ENCODE measurements around the gene TRIM63.

The TRIM63 gene

DNA sequence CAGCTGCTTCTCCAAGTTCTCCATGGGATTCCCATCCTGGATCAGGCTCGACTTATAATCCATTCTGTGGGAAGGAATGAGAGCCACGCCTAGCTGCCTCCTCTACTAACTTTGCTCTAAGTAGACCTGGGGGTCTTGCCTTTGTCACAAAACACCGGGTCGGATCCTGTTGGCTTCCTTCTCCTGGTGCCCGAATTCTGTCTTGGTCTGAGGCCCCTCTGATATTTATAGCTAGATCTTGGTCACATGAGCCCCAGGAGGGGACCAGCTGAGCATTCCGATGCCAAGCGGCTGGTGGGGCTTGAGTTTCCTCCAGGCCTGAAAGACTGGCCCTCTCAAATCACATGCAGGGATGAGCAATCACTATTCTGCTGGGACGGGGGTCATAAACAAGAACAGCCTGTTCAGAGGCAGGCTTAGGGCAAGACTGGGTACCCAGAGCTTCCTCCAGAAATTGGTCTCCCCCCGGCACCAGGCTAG is at the start of gene TRIM63:
TRIM63 (minus strand) TSS at position 199 of the 480 bp plus-strand sequence; CDS start at position 63, 136 bp downstream.
- TF ChIP-seq, protein P1, sequence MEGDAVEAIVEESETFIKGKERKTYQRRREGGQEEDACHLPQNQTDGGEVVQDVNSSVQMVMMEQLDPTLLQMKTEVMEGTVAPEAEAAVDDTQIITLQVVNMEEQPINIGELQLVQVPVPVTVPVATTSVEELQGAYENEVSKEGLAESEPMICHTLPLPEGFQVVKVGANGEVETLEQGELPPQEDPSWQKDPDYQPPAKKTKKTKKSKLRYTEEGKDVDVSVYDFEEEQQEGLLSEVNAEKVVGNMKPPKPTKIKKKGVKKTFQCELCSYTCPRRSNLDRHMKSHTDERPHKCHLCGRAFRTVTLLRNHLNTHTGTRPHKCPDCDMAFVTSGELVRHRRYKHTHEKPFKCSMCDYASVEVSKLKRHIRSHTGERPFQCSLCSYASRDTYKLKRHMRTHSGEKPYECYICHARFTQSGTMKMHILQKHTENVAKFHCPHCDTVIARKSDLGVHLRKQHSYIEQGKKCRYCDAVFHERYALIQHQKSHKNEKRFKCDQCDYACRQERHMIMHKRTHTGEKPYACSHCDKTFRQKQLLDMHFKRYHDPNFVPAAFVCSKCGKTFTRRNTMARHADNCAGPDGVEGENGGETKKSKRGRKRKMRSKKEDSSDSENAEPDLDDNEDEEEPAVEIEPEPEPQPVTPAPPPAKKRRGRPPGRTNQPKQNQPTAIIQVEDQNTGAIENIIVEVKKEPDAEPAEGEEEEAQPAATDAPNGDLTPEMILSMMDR (IDR thresholded peaks at IDR 0.05; ENCODE audit: control extremely low read depth, extremely low read depth, low read depth, missing control alignments), result no peak
- ChIA-PET CTCF (interaction anchor here (0.7 to 1.2 kb wide), 4 partner anchors 9 to 350 kb away, joined by 3 read pairs; no protein-coding TSS in a partner anchor), POLR2A (interaction anchor here (1.4 kb wide), 1 partner anchor 13 kb away, joined by 3 read pairs; no protein-coding TSS in a partner anchor)
- DNase-seq (ENCODE audit: extremely low spot score), result no peak

DNA sequence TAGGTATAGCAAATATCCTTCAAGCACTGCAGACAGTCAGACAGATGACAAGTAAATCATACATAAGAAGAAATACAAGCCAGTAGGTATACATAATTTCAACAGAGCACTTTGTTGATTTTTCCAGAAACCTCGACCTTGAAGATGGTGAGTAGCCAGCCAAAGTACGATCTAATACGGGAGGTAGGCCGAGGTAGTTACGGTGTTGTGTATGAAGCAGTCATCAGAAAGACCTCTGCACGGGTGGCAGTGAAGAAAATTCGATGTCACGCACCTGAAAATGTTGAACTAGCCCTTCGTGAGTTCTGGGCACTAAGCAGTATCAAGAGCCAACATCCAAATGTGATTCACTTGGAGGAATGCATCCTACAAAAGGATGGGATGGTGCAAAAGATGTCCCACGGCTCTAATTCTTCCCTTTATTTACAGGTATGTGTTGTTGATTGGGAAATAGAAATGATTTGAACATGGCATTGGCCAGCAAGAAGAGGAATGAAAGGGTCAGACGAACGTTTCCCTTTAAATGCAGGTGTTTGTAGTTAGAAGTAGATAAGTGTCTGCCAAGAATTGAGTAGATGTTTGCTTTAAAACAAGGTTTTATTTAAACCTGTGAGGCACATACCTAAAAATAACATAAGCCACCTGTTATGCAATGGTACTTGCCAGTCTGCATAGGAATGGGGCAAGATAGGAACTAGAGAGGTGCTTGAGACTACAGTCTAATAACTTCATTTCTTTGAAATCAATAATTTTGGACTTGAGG is 46.9 kb upstream of the TRIM63 start:
- POLR2A ChIA-PET, result no interaction called here
- CTCF ChIA-PET, result interaction anchor here (1.0 to 10.3 kb wide), 5 partner anchors 12 to 201 kb away, joined by 3 to 115 read pairs (median 12); partner anchors contain the start of gene CEP85
- DNase-seq (ENCODE audit: extremely low spot score), result no peak
- TF ChIP-seq, protein P1 (IDR thresholded peaks at IDR 0.05; ENCODE audit: control extremely low read depth, extremely low read depth, low read depth, missing control alignments), result no peak

DNA sequence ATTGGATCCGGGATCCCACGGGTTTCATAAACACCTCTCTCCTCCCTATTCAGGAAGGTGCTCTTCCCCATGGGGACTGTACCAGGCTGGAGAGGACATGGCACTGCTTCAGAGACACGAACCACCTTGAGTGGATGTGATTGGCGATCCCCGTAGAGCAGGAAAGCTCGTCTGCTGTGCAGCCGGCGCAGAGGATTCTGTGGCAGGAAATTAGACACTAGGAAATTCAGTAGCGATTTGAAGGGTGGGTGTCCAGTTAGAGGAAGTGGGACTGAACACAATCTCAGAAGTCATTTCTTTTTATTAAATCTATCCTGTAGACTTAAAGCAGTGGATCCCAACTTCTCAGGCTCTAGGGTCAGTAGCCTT is 45.0 kb upstream of the TRIM63 start:
- CTCF ChIA-PET, result interaction anchor here (1.5 to 10.3 kb wide), 6 partner anchors 11 to 122 kb away, joined by 4 to 115 read pairs (median 11); partner anchors contain the start of genes C1orf232, CEP85 and ZNF593
- TF ChIP-seq, protein P1 (IDR thresholded peaks at IDR 0.05; ENCODE audit: control extremely low read depth, extremely low read depth, low read depth, missing control alignments), result no peak
- peak; percentile 34 for DNase-seq (ENCODE audit: extremely low spot score)
- POLR2A ChIA-PET, result no interaction called here

DNA sequence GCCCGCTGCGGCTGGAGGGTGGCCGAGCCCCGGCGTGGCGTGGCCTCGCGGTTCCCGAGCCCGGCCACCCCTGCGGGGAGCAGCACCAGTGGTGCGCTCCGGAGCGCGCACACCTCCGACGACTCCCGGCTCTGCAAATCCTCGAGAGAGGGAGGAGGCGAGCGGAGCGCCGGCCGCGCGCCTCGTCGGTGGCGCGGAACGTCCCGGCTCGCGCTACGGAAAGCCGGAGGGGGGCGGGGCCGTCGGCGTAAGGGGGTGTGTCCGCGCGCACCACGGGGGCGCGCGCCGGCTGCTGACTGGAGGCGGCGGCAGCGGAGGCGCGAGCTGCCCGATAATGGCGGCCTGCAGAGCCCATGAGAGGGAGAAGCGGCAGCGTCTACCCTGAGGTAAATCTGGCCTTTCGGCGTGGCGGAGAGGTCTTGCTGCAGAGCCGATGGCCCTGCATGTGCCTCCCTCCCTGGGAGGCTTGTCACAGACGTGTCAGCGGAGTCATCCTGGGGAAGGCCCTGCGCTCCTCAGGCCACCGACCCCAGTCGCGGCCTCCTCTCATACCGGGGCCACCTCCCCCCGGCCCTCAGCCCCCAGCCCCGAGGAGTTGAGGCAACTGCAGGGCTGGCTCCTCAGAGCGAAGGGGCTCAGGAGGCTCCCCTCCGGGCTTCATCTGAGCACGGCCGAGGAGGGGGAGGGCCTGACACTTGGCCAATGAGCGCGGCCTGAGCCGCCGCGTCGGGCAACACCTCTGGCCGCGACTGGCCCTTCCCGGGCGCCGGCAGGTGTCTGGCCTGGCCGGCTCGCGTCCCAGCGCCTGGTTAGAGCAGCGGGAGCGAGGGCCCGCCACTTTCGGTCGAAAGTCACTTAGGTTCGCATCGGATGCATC is 44.3 kb upstream of the TRIM63 start, which contains the start of gene PDIK1L:
PDIK1L (plus strand) TSS at position 295 of the 877 bp plus-strand sequence. CDS start 2,485 bp downstream, outside the sequence.
- POLR2A ChIA-PET, result interaction anchor here (0.8 kb wide), 1 partner anchor 8 kb away, joined by 3 read pairs; no protein-coding TSS in a partner anchor
- TF ChIP-seq, protein P1 (IDR thresholded peaks at IDR 0.05; ENCODE audit: control extremely low read depth, extremely low read depth, low read depth, missing control alignments), result no peak
- CTCF ChIA-PET, result interaction anchor here (1.2 to 10.3 kb wide), 7 partner anchors 11 to 123 kb away, joined by 4 to 115 read pairs (median 10); partner anchors contain the start of genes C1orf232, CEP85 and ZNF593
- DNase-seq (ENCODE audit: extremely low spot score), result peak; percentile 92

DNA sequence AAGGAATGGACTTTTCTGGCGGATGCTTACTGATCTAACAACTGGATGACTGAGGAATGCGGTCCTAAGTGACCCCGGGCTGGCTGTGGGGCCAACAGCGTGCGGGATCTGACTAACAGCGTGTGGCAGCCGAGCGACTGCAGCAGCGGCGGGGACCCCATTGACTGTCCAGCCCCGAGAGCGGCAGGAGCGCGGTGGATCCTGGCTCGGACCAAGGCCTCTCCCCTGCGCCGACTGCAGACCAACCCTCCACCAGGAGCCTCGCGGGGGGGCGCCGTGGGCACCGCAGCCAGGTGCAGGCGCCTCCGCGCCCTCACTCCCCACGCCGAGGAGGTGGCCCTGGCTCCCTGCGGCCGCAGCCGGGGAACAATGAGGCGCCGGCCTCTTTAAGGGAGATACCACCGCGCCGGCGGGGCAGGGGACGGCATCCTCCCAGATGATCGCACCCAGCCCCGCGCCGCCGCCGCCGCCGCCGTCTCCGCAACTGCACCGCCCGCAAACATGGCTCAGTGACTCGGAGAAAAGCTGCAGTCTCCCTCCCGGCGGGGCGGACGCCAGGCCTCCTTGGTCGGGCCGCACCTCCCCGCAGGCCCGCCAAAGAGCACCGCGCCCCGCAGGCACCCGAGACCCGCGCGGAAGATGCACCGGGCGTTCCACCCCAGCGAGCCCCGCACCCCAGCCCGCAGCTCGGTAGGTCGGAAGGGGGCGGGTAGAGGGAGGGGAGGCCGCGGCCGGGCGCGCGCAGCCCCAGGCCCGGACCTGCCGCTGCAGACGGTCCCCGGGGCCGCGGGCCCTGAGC is 43.5 kb upstream of the TRIM63 start:
- CTCF ChIA-PET, result interaction anchor here (1.2 to 10.3 kb wide), 3 partner anchors 16 to 45 kb away, joined by 4 to 115 read pairs (median 12); no protein-coding TSS in a partner anchor

More for the DNA sequence above, 43.5 kb upstream of the TRIM63 start:
- TF ChIP-seq, protein P1 (IDR thresholded peaks at IDR 0.05; ENCODE audit: control extremely low read depth, extremely low read depth, low read depth, missing control alignments), result no peak
- POLR2A ChIA-PET, result interaction anchor here (0.6 to 0.8 kb wide), 2 partner anchors 9 to 205 kb away, joined by 3 to 5 read pairs; no protein-coding TSS in a partner anchor
- peak; percentile 81 for DNase-seq (ENCODE audit: extremely low spot score)
